ENCODE measurements around the gene PHOX2B.

PHOX2B gene

DNA sequence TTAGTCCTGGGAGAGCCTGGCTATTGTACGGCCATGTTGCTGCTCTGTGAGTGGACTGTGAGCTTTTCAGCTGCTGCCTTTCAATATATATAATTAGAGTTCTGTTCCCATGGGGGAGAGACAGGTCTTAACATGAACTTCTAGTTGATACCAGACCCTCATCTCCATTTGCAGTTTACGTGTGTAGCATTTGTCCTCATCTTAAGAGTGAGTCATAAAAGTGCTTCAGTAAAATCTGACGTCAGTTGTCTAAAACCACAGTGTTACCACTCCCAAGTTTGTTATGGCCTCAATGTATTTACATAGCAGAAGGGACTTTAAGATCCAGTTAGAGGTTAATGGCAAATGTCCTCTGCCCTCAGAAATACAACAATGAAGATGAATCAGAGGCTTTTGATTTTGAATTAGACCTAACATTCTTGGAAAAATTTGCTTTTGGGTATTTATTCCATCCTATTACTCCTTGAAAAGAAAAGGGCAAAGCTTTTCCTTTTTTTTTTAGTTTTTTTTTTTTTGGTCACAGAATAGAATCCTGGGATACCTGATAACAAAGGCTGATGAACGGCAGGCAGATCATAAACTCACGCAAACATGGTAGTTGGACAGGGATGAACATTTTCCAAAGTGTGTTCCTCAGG lies 38.6 kb downstream of the PHOX2B start:
- no peak for DNase-seq

DNA sequence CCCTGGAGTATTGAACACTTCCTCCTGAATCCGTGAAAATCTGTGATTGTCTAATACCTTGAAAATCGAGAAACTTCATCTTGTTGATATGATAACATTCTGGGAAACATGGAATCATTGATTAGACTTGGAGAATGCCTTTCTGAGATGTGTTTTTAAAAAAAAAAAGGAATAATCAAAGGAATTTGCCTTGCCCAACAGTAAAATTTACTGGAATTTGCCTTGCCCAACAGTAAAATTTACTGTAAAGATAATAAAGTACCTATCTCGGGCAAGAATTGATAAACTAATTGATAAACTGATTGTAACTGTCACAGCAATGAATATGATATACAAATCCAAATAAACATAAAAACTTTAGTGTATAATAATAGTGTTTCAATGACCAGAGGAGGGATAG lies 44.7 kb downstream of the PHOX2B start:
- no peak for DNase-seq

DNA sequence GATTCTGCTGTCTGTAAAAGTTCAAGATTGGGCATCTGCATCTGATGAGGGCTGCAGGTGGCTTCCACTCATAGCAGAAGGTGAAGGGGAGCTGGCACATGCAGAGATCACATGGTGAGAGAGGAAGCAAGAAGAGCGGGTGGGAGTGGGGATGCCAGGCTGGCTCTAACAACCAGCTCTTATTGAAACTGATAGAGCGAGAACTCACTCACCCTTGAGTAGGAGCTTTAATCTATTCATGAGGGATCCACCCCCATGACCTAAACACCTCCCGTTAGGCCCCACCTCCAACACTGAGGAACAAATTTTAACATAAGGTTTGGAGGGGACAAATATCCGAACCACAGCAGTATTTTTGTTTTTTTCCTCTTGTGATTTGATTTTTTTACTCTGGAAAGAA lies 45.8 kb downstream of the PHOX2B start:
- no peak for DNase-seq

DNA sequence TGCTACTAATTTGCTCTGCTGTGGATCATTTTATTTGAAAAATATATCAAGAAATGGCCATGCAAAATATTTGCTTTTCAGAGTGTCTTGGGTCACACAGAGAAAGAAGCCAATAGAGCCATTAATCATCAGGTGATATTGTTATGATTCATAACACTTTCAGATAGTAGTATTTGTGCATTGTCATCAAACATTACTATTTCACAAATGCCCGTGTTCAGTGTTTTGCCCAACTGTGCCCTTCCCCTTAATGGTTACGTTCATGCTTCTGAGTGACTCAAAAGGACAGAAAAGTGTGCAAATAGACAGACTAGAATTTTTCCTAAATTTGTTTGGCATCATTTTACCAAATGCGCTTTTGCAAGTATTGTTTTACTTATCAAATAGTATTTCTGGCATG lies 46.5 kb downstream of the PHOX2B start:
- no peak for DNase-seq

DNA sequence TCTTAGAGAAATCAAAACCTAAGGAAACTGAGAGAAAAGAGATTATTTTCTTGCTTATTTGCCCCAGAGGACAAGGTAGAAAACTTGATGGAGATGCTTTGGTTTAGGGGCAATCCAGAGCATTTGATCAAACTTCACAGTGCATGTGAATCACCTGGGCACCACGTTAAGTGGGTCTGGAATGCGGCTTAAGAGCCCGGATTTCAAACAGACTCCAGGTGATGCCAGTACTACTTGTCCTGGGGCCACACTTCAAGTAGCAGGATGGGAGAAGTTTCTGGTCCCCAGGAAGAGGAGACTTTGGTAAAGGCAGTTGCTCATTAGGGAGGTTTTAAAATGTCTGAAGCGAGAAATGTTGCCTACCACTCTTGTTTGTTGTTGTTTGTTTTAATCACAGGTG lies 51.8 kb downstream of the PHOX2B start:
- no peak for DNase-seq

DNA sequence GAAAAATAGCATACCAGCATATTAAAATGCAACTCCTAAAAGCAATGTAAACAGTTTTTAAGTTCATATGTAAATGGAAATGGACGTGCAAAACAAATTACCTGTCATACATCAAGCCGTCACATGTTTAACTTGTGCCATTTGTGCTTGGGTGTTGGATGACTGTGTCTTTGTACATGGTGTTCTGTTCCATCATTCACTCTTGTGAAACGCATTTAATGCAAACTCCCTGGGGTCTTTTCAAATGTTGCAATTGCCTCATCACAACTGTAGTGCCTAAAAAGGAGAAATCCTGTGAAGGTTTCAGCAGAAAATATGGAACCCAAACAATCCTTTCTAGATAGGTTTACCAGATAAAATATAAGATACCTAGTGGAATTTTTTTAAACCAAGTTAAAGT lies 52.4 kb downstream of the PHOX2B start:
- DNase-seq, result no peak
